ENCODE results near the gene SUGCT.
"Not testable (repeated sequence)": the region's sequence is repeated elsewhere in the genome, so short reads cannot be mapped to it uniquely, and the experiment has no call there.

Gene SUGCT

DNA sequence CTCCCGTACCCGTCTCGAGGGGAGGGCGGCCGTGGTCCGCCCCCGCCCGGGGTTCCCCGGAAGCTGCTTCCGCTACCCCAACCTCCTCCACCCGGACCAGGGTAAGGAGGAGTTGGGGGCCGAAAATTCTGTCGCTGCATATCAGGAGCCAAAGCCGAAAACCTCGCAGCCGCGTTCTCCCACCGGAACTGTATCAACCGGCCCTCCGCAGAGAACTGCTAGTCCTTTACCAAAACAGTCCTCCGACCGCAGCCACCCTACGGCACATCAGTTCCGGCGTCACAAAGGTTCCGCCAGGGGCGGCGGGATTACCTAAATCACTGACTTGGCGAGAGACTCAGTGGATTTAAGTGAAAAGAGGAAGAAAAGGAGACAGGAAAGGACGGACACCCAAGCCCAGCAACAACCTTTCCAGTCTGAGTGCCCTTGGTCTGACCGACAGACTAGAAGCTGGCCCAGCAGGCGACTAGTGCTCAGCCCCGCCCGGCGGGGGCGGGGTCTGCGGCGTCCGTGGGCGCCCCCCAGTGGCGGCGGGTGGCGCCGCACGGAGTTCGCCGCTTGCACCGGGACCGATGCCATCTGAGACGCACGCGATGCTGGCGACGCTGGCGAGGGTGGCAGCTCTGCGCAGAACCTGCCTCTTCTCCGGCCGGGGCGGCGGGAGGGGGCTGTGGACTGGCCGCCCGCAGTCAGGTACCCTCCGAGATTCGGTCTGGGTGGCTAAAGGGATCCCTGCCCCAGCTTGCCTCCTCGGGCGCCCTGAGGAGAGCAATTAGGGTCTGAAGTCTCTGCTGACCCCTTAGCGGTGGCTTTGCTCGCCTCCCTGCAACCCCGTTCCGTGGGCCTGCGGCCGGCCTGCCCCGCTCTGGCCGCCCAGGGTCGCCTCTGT lies at the start of gene SUGCT, which contains the start of gene MPLKIP:
TSS of gene SUGCT (plus strand) at position 578 of the 889 bp plus-strand sequence.
TSS of gene MPLKIP (minus strand) at position 195 of the 889 bp plus-strand sequence. CDS start at position 140, 55 bp downstream.
- DNase-seq, result peak; percentile 91

DNA sequence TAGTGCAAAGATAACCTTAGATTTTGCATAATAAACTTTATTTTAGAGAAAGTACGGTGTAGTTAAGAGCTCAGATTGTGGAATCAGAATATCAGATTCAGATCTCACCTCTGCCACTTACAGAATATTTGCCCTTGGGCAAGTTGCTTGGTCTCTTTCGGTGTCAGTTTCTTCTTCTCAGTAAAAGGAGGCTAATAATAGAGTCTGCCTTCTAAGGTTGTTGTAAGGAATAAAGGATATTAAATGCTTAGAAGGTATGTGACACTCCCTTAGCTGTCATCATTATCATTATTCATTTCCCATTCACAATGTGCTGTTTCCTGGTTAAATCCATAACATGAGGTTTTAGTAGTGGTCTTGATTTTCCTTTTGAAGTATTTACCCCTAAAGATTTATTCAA lies 42.6 kb upstream of the SUGCT start:
- DNase-seq, result no peak

DNA sequence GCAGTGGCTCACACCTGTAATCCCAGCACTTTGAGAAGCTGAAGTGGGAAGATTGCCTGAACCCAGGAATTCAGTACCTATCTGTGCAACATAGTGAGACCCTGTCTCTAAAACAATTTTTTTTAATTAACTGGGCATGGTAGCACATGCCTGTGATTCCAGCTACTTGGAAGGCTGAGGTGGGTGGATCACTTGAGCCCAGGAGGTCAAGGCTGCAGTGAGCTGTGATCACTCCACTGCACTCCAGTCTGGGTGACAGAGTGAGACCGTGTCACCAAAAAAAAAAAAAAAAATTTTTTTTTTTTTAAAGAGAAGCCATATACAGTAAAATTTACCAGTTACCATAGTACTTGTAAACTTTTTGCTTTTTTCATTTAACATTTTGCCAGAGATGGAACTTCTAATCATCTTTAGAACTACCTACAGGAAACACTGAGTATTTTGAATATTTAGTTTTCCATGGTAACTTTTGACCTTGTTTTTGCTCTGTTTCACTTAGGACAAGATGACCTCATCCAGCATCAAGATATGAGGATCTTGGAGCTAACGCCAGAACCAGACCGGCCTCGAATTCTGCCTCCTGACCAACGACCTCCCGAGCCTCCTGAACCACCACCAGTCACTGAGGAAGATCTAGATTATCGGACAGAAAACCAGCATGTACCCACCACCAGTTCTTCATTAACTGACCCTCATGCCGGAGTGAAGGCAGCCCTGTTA lies 41.0 kb upstream of the SUGCT start:
- DNase-seq, result no peak

DNA sequence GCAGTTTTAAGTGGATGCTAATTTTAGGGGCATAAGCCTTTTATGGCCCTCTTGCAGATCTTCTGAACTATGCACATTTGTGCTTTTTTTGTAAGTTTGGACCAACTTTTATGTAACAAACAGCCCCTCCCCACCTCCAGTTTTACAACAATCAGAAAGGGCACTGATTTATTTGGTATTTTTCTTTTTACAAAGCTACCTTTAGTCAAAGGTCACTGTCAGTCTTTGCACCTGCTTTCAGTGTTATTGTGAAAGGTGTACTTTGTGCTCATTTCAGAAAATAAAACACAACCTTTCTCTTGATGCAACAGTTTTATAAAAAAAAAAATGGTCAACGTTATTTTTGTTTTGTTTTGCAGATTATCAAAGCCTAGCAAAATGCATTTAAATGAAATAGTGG lies 39.6 kb upstream of the SUGCT start:
- DNase-seq, result no peak

DNA sequence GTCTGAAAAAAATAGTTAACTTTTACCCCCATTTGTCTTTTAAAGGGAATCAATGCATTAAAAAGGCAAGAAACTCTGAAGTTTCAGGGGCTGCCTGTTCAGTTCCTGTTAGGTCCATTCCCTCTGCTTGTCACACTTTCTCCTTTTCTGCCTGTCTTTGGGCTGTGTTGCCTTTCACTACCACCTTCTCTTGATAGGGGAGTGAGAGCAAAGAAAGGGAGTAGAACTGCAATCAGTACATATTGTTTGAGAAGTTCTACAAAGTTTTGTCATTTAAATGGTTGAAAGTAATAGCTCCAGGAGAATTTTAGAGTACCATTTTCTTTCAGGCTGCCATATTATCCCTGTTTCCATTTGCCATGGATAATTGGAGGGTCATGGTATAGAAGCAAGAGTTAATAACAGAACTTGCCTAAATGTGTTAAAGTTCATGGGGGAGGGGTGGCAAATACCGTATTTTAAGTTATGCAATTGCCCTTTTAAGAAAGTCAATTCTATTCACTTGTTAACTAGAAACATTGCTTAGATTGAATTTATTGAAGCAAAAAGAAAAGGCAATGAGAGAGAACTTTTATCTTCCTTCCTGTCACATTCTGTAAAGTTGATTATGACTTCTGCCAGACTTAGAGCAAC lies 39.0 kb upstream of the SUGCT start:
- DNase-seq, result no peak

DNA sequence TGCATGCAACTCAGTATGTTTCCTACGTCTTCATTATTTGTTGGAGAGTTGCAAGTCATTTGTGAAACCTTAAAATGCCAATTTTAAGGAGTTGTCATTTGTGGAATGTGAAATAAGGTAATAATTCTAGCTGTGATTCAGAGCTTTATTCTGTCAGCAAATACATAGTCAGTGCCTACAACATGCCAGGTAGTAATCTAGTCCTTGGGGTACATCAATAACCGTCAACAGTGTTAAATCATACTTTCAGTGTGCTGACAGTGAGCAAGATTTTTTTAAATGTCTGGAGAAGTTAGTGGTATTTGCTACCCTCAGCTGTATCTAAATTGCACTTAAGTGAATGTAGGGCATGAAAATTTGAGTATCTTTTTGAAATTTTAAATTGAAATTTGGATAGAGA lies 37.1 kb upstream of the SUGCT start:
- no peak for DNase-seq

DNA sequence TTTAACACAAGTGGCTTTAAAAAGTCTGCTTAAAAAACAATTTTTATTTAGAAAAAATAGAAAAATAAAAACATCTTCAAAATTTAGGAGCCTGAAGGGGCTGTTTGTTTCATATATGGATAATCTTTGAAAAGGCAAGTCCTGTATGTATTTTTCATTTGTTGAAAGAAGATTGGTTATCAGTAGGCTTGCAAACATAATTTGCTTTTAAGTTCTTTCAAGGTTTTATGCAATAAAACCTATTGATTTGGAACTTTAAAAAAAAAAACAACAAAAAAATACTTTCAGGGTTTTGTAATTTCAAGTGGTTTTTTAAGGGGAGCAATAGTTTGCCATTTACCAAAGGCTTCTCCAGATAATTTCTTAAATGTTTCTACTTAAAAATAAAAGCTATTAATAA lies 36.0 kb upstream of the SUGCT start:
- DNase-seq, result no peak

DNA sequence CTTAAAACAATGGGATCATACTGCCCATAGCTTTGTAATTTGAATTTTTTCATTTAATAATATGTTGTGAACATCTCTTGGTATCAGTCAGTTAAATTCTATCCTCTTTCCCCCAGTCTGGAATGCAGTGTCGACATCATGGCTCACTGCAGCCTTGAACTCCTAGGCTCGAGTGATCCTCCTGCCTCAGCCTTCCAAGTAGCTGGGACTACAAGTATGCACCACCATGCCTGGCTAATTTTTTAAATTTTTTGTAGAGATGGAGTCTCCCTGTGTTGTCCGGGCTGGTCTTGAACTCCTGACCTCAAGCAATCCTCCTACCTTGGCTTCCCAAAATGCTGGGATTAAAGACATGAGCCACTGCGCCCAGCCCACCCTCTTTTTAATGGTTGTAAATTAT lies 35.0 kb upstream of the SUGCT start:
- DNase-seq, result no peak

DNA sequence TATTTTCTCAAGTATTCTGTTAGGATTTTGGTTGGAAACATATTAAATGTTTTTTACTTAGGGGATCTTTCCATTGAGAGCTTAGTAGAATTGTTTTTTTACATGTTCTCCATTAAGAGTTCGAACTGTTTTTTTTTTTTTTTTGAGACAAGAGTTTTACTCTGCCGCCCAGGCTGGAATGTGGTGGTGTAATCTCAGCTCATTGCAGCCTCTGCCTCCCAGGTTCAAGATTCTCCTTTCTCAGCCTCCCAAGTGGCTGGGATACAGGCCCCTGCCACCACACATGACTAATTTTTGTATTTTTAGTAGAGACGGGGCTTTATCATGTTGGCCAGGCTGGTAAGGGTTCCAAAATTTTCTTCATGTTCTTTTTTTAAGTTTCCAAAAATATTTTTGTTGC lies 33.6 kb upstream of the SUGCT start:
- DNase-seq, result no peak

DNA sequence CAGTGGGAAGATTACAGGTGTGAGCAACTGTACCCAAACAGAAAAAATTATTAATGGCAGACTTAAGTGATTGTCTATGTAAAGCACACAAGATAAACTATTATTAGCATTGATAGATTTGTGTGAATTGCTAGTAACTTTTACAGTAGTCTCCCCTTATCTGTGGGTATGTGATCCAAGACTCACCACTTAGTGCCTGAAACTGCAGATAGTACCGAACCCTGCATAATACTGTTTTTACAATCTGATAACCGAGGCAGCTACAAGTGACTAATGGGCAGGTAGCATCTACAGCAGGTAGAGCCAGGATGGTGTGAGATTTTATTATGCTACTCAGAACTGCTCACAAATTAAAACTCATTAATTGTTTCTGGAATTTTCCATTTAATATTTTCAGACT lies 31.9 kb upstream of the SUGCT start:
- no peak for DNase-seq

DNA sequence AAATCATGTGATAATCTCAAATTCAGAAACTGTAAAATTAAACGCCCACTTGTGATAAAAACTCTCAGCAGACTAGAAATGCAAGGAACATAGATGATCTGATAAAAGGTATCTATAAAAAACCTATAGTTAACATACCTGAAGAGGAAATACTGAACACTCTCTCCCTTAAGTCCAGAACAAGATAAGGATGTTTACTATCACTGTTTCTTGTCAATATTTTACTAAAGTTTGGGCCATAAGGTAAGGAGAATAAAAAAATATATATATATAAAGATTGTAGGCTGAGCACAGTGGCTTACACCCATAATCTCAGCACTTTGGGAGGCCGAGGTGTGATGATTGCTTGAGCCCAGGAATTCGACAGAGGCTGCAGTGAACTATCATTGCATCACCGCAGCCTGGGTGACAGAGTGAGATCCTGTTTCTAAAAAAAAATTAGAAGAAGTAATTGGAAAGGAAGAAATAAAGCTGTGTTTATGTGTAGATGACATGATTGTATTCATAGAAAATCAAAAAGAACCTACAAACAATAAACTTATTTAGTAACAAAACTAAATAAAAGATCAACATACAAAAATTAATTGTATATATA lies 28.8 kb upstream of the SUGCT start:
- no peak for DNase-seq

DNA sequence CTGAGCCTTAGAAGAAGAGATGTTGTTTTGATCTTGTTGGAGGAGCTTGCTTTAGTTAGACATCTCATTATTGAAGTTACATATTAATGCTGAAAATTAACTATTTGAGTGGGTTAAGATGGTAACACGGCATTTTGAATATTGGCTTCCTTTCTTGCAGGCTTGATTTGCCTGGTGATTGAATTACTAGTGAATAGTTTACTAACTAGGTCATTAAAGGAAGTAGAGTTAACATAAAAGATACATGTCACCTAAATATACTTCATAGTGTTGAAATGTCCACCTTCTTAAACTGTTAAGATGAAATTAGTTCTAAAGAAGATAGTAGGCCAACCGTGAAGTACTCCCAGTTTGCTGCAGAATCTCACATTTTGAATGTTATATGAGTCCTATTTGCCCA lies 18.9 kb upstream of the SUGCT start:
- DNase-seq, result no peak

DNA sequence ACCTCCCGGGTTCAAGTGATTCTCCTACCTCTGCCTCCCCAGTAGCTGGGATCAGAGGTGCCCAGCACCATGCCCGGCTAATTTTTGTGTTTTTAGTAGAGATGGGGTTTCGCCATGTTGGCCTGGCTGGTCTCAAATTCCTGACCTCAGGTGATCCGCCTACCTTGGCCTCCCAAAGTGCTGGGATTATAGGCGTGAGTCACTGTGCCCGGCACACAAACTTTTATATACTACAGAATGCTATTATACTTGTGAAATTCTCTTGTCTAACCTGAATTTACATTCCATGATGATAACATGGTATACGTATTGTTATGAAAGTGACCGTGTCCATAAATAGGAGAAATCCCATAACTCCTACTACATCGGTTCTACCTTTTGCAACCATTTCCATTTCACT lies 17.6 kb upstream of the SUGCT start:
- not testable (repeated sequence) for DNase-seq

DNA sequence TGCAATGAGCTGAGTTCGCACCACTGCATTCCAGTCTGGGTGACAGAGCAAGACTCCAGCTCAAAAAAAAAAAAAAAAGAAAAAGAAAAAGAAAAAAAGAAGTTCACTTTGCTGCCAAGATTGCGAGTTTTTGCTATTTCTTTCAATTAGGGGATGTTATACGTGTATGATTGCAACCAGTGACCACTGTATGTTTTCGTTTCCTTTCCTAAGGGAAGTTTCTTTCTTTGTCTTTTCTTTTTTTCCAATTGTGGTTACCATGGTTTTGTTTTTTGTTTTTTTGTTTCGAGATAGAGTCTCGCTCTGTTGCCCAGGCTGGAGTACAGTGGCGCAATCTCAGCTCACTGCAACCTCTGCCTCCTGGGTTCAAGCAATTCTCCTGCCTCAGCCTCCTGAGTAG lies 16.6 kb upstream of the SUGCT start:
- DNase-seq, result not testable (repeated sequence)

DNA sequence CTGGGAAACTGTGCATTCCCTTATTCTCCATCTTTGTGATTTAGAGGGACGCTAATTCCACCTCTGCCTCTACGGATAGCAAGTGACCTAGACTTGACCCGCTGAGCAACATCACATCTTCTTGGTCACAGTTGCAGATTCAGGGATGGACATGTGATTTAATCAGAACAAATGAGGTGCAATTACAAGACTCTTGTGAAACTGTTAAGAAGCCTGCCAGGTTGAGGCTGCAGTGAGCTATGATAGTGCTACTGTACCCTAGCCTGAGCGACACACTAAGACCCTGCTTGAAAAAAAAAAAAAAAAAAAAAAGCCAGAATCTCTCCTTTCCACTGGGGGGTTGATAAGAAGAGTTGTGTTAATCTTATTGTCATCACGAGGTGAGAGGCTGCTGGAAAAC lies 14.8 kb upstream of the SUGCT start:
- DNase-seq, result no peak

DNA sequence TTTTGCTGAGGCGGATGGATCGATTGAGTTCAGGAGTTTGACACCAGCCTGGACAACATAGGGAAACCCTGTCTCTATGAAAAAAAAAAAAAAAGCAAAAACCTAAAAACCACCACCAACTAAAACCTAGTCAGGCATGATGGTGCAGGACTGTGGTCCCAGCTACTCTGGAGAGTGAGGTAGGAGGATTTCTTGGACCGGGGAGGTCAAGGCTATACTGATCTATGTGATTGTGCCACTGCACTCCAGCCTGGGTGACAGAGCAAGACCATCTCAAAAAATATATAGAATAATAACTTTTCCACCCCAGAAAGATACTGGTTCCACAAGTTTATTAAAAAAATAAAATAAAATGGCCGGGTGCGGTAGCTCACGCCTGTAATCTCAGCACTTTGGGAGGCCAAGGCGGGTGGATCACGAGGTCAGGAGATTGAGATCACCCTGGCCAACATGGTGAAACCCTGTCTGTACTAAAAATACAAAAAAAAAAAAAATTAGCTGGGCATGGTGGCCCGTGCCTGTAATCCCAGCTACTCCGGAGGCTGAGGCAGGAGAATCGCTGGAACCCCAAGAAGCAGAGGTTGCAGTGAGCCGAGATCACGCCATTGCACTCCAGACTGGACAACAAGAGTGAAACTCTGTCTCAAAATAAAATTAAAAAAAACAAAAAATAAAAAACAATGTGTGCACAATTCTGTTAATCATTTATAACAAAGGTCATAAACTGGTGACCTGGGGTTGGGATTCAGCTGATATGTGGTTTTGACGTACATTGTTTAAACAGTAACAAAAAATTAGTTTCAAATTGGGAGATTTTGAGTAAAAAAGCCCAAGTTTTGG lies 12.5 kb upstream of the SUGCT start:
- DNase-seq, result not testable (repeated sequence)

DNA sequence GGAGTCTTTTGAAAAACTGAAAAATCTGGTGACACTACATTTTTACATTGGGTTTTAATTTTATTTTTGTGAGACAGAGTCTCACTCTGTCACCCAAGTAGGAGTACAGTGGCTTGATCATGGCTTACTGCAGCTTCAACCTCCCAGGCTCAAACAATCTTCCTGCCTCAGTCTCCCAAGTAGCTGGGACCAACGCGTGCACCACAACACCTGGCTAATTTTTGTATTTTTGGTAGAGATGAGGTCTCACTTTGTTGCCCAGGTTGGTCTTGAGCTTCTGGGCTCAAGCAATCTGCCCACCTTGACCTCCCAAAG lies 11.9 kb upstream of the SUGCT start:
- no peak for DNase-seq

DNA sequence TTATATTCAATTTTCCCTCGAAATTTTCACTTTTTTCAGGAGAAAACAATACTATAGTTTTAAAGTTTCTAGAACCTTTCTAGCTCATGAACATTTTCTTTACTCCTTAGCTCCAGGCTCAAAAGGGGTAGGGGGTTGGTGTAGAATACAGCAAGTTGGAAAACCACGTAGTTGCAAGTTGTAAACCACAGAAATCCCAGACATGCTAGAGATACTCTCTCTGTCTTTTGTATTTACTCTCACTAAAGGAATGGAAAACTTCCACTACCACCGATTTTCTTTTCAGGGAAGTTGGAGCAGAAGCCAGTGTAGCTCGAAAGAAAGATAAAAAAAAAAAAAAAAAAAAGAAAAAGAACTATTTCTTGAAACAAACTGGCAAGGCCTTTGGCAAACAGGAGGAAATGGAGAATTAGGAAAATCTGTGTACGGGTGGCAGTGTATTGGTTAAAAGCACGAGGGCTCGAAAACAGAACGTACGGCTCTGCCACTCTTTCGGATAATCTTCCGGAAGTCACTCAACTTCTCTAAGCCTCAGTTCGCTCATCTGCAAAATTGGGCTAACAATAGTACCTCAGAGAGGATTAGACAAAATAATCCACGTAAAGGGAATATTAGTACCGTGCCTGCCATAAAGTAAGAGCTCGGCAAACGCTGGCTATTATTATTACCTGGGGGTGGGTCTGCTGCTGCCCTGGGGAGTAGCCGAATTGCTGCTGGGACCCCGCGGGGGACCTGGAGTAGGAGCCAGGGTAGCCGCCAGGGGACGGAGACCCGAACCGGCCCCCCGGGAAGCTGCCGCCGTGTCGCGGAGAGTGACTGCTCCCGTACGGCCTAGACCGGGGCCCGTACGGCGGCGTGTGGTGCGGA lies 1.0 kb upstream of the SUGCT start:
- no peak for DNase-seq

DNA sequence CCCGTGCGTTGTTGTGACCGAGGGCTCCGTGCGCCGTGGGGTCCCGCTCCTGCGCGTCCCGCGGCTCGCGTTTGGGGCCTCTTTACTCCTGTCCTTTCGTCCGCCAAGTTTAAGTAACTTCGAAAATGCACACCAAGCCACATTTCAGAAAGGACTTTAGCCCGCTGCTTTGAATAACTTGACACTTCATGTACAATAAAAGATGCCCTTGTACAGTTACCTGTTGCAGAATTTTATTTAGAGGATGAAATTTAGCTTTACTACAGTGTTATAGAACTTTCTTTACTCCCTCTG lies 459 bp downstream of the SUGCT start:
- no peak for DNase-seq

DNA sequence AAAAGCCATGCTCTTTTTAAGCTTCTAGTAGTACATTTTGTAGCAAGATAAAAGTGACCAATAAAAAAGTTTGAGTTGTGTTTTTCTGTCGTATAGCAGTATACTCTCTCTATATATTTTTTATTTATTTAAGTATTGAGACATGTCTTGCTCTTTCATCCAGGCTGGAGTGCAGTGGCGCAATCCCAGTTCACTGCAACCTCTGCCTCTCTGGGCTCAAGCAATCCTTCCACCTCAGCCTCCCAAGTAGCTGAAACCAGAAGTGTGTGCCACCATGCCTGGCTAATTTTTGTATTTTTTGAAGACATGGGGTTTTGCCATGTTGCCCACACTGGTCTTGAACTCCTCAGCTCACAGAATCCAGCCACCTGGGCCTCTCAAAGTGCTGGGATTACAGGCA lies 2.8 kb downstream of the SUGCT start:
- DNase-seq, result no peak

DNA sequence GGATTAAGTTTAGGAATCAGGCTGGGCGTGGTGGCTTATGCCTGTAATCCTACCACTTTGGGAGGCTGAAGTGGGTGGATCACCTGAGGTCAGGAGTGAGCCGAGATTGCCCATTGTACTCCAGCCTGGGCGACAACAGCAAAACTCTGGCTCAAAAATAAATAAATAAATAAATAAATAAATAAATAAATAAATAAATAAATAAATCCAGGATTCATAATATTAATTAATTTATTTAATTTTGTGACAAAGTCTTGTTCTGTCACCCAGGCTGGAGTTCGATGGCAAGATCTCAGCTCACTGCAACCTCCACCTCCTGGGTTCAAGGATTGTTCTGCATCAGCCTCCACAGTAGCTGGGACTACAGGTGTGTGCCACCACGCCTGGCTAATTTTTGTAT lies 4.2 kb downstream of the SUGCT start:
- no peak for DNase-seq

DNA sequence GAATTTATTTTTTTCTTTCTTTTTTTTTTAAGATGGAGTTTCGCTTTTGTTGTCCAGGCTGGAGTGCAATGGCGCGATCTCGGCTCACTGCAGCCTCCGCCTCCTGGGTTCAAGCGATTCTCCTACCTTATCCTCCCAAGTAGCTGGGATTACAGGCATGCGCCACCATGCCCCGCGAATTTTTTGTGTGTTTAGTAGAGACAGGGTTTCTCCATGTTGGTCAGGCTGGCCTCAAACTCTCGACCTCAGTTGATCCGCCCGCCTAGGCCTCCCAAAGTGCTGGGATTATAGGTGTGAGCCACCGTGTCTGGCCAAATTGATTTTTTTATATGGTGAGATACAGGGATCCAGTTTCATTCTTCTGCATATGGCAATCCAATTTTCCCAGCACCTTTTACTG lies 5.1 kb downstream of the SUGCT start:
- DNase-seq, result not testable (repeated sequence)

Measured in NCI-H2171 treated with DMSO at 0.1 percent for 48 hours (cell line).